ENCODE measurements around the gene COX17. TPM values are rescaled to one million over a fixed set of nuclear protein-coding genes. Genes with fewer than 3 reads are reported as not detected.

Gene COX17
- polyA plus RNA-seq, 1 of the 3 experiments (the other 2 are of a cell fraction), result 21.5 TPM

- no peak for DNase-seq
Measured at GRCh38 chr3:119695480-119695879, 18.3 kb upstream of the COX17 start.

GRCh38 chr3:119690043-119690656 lies 12.9 kb upstream of the COX17 start:
- peak; percentile 30 for DNase-seq
- CTCF ChIA-PET, result interaction anchor here (0.7 to 3.8 kb wide), 14 partner anchors 9 to 806 kb away, joined by 3 to 29 read pairs (median 4); partner anchors contain the start of gene CFAP91
- H3K36me3 ChIP-seq (replicated peaks in 1 of 2; ENCODE audit: control insufficient read depth in 1 of 2, insufficient read depth in 2 of 2, low read length in 1 of 2), result no peaks in the 10 kb centered on the region
- POLR2A ChIA-PET, result no interaction called here
- H3K4me2 ChIP-seq, result no peak overlapping the region
- no peak for TF ChIP-seq IRF3 (IDR thresholded peaks at IDR 0.05; ENCODE audit: low read depth, low read length)
- TF ChIP-seq MEF2A (IDR thresholded peaks at IDR 0.05; ENCODE audit: borderline replicate concordance, low read depth), result no peak
- peak; percentile 26; the same call in 1 of the 2 replicates for TF ChIP-seq RAD21 (IDR thresholded peaks at IDR 0.05; ENCODE audit: low read length)
- TF ChIP-seq REST (IDR thresholded peaks at IDR 0.05; ENCODE audit: low read depth, low read length), result no peak
- no peak for TF ChIP-seq SMC3 (IDR thresholded peaks at IDR 0.05; ENCODE audit: low read depth, low read length)
- TF ChIP-seq SIN3A (IDR thresholded peaks at IDR 0.05; ENCODE audit: borderline replicate concordance, low read depth, low read length), result no peak
- TF ChIP-seq YY1 (IDR thresholded peaks at IDR 0.05; ENCODE audit: low read depth), result no peak
- peak; percentile 65 for TF ChIP-seq CTCF (IDR thresholded peaks at IDR 0.05)
- no peak for TF ChIP-seq RFX5 (IDR thresholded peaks at IDR 0.05; ENCODE audit: low read length)
- no peak overlapping the region for H3K4me3 ChIP-seq (ENCODE audit: low read depth in 2 of 2, low read length in 1 of 2)
- no peaks in the 10 kb centered on the region for H3F3A ChIP-seq (replicated peaks; ENCODE audit: insufficient read depth)
- no peaks in the 10 kb centered on the region for H3K27me3 ChIP-seq (ENCODE audit: insufficient read depth)
- H3K9me3 ChIP-seq, result no peaks in the 10 kb centered on the region
- H4K20me1 ChIP-seq (ENCODE audit: insufficient read depth), result no peaks in the 10 kb centered on the region
- no peak overlapping the region for H2AFZ ChIP-seq (ENCODE audit: low read depth)
- no peaks in the 10 kb centered on the region for H3K9me2 ChIP-seq
- H3K9ac ChIP-seq, result no peak overlapping the region
- H3K27ac ChIP-seq (ENCODE audit: low read depth in 2 of 2, low read length in 1 of 2), result no peak overlapping the region
- WGBS (ENCODE audit: low lambda C conversion rate), result 68% methylated on average over 4 of the region's 4 CpGs
- H3K4me1 ChIP-seq (ENCODE audit: control insufficient read depth in 1 of 2, insufficient read depth in 2 of 2, low read depth in 1 of 2, low read length in 1 of 2), result no peaks in the 10 kb centered on the region
- no peaks in the 10 kb centered on the region for H3K79me2 ChIP-seq (ENCODE audit: insufficient read depth)

More at GRCh38 chr3:119695480-119695879, 18.3 kb upstream of the COX17 start:
- no peak overlapping the region; the same call in 1 of the 2 replicates for H2AFZ ChIP-seq (ENCODE audit: low read depth)
- no peaks in the 10 kb centered on the region for H3F3A ChIP-seq (replicated peaks; ENCODE audit: insufficient read depth)
- no peaks in the 10 kb centered on the region for H3K36me3 ChIP-seq (replicated peaks in 1 of 2; ENCODE audit: control insufficient read depth in 1 of 2, insufficient read depth in 2 of 2, low read length in 1 of 2)
- no peaks in the 10 kb centered on the region for H3K9me2 ChIP-seq
- H3K27me3 ChIP-seq (ENCODE audit: insufficient read depth), result no peaks in the 10 kb centered on the region
- no peak overlapping the region for H3K4me3 ChIP-seq (ENCODE audit: low read depth in 2 of 2, low read length in 1 of 2)
- H3K9me3 ChIP-seq, result no peaks in the 10 kb centered on the region
- H3K4me2 ChIP-seq, result no peak overlapping the region
- no peak for TF ChIP-seq FOXJ3 (CRISPR knock-in tag; IDR thresholded peaks at IDR 0.05)
- TF ChIP-seq TEAD4 (IDR thresholded peaks at IDR 0.05; ENCODE audit: borderline replicate concordance, insufficient read depth), result no peak
- peak in 1 of 2 experiments; percentile 40; a peak in 1 of 4 replicates for TF ChIP-seq EP300 (IDR thresholded peaks at IDR 0.05; ENCODE audit: borderline replicate concordance in 1 of 2, low read depth in 1 of 2, low read length in 1 of 2)
- TF ChIP-seq ZBTB33 (IDR thresholded peaks at IDR 0.05; ENCODE audit: borderline replicate concordance, low read depth), result no peak
- no peak overlapping the region for H3K9ac ChIP-seq
- WGBS (ENCODE audit: low lambda C conversion rate), result 77% methylated on average over 2 of the region's 2 CpGs
- H3K79me2 ChIP-seq (ENCODE audit: insufficient read depth), result no peaks in the 10 kb centered on the region
- no peaks in the 10 kb centered on the region for H4K20me1 ChIP-seq (ENCODE audit: insufficient read depth)
- no peak overlapping the region for H3K27ac ChIP-seq (ENCODE audit: low read depth in 2 of 2, low read length in 1 of 2)
- CTCF ChIA-PET, result interaction anchor here (3.6 kb wide), 1 partner anchor 14 kb away, joined by 22 read pairs; no protein-coding TSS in a partner anchor
- POLR2A ChIA-PET, result interaction anchor here (0.7 kb wide), 1 partner anchor 40 kb away, joined by 3 read pairs; no protein-coding TSS in a partner anchor
- no peaks in the 10 kb centered on the region for H3K4me1 ChIP-seq (ENCODE audit: control insufficient read depth in 1 of 2, insufficient read depth in 2 of 2, low read depth in 1 of 2, low read length in 1 of 2)
